Dedifferentiated amniotic fluid mesenchymal stem cell (primary cell): ENCODE results near the gene ZNF30.
"Not testable (repeated sequence)": the region's sequence is repeated elsewhere in the genome, so short reads cannot be mapped to it uniquely, and the experiment has no call there.

Experiments
- DNase-seq: peaks from one replicate; pipeline ENCODE4 v3.0.0-alpha.2; 2016; ENCODE audit errors: extremely low spot score

The ZNF30 gene

GRCh38 chr19:34926685-34927375 is at the start of gene ZNF30:
ZNF30 (plus strand) TSS chr19:34926903; CDS start chr19:34929948, 3,045 bp downstream.
- DNase-seq: peak; percentile 92

- no peak for DNase-seq
These were observed 47.1 kb upstream of the ZNF30 start for GRCh38 chr19:34879563-34879962.

GRCh38 chr19:34880034-34880433 is 46.7 kb upstream of the ZNF30 start:
- DNase-seq: no peak

DNA sequence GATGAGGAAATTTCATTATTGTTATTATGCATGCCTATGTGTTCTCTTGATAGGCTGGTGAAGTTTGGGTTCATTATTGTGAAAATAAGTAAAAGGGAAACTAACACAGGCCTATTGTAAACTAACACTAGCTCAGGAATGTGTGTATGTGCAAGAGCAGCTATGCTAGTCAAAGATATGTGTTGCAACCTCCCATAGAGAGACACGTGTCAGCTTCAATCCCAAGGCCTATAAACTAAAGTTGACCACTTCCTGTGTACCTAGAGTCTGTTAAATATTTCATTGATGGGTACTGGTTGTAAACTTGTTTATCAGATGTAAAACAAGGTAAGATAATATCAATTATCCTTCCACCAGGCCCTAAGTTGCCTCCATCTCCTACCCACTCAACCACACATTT is 44.7 kb upstream of the ZNF30 start:
- DNase-seq: no peak

DNA sequence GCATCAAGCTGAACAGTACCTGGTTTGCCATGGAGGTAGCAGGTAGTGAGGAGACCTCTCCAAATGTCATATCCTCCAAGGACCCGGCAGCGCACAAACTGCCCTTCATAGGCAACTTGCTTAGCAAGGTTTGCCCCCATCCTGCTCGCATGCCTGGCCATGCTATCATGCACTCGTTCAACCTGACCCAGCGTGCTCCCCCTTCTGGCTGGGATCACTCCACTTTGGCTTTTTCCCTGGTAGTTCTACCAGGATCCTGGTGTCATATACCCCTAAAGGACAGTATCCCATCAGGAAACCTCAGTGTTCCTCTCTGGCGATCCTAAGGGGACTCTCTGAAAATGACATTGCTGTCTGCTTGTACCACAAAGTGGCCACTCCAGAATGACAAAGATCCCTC is 38.6 kb upstream of the ZNF30 start:
- DNase-seq: no peak

- DNase-seq: no peak
These were observed 26.5 kb upstream of the ZNF30 start for GRCh38 chr19:34900245-34900644.

DNA sequence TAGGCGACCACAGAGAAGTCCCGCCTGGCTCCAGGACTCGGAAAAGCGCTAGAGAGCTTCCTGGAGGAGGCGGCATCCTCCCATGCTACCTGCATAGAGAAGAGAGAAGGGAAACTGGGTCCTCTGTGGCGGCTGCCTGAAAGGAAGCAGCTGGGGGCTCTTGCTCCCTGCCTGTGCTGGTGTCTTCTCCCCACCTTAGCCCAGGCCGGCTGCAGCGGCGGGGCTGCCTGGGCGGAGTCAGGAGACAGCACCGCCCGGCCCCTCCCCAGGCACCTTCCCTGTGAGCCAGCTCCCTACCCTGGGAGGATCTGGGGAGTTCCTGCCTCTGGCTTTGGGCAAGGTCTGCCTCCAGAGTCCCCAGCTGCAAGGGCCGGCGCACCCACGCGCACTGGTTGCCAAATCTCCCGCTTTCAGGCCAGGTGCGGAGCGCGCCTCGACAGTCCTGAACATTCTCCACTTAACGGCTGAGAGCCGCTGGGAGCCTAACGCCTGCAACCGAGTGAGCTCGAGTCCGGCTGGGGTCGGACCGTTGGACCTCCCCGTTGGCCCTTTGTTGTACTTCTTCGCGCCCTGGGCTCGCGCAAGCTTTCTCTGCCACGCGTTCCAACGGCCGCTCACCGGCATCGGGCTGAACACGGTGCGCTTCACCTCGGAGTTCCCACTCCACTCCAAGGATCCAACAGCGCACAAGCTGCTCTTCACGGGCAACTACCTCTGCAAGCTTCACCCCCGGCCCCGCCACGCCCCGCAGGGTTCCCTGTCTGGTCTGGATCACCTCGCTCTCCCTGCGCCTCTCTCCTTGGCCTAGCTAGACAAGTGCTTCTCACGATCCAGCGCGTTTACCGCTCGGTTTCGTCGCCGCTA is 21.8 kb upstream of the ZNF30 start:
- no peak for DNase-seq

DNA sequence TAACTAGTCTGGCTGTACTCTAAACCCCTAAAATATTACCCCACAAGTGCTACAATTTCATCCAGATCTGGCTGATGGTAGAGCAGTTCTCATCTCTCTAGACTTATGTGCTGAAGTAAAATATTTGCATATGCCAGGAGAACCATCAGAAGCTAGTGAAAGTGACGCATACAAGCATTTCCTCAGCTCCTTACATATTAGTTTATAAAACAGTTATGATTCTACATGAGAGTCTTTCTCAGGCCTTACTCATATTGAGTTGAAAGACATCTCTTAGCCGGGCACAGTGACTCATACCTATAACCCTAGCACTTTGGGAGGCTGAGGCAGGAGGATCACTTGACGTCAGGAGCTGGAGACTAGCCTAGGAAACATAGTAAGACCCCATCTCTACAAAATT is 15.9 kb upstream of the ZNF30 start:
- DNase-seq: no peak

GRCh38 chr19:34917144-34917543 is 9.6 kb upstream of the ZNF30 start:
- DNase-seq: not testable (repeated sequence)

GRCh38 chr19:34918190-34918589 is 8.5 kb upstream of the ZNF30 start:
- no peak for DNase-seq

DNA sequence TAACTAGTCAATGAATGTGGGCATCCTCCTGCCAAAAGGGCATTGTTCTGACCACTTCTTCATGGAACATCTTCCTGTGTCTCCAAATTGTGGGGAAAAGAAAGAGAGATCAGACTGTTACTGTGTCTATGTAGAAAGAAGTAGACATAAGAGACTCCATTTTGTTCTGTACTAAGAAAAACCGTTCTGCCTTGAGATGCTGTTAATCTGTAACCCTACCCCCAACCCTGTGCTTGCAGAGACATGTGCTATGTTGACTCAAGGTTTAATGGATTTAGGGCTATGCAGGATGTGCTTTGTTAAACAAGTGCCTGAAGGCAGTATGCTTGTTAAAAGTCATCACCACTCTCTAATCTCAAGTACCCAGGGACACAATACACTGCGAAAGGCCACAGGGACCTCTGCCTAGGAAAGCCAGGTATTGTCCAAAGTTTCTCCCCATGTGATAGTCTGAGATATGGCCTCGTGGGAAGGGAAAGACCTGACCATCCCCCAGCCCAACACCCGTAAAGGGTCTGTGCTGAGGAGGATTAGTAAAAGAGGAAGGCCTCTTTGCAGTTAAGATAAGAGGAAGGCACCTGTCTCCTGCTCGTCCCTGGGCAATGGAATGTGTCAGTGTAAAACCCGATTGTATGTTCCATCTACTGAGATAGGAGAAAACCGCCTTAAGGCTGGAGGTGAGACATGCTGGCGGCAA is 6.5 kb upstream of the ZNF30 start:
- DNase-seq: not testable (repeated sequence)

GRCh38 chr19:34925278-34925855 is 1.3 kb upstream of the ZNF30 start:
- DNase-seq: peak; percentile 12

GRCh38 chr19:34926361-34926684 is 380 bp upstream of the ZNF30 start:
- peak; percentile 7 for DNase-seq

- DNase-seq: no peak
These were observed 5.8 kb downstream of the ZNF30 start for GRCh38 chr19:34932494-34932893.

- DNase-seq: no peak
These were observed 9.5 kb downstream of the ZNF30 start for GRCh38 chr19:34936184-34936583.

DNA sequence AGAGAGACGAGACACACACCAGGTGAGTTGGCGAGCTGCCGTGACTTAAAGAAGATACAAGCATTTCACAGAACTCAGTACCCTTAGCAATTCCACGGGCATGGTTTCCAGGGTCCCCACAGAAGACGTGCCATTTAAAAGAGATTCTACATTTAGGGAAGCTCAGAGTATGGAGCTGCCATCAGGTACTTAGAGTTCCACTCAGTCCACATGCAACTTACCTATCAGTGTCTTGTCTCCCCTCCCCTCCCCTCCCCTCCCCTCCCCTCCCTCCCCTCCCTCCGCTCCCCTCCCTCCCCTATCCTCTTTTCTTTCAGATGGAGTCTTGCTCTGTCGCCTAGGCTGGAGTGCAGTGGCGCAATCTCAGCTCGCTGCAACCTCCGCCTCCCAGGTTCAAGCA is 12.2 kb downstream of the ZNF30 start:
- DNase-seq: no peak

- no peak for DNase-seq
These were observed 17.3 kb downstream of the ZNF30 start for GRCh38 chr19:34943861-34944573.

DNA sequence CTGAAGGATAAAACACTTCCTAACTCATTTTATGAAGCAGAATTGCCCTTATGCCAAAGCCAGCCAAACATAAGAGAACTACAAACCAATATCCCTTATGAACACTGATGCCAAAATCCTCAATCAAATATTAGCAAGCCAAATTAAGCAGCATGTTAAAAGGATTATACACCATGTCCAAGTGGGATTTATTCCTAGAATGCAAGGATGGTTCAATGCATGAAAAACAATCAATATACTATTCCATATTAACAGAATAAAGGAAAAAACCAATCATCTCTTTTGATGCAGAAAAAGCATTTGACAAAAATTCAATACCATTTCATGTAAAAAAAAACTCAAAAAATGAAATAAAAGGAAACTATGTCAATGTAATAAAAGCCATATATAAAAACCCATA is 26.4 kb downstream of the ZNF30 start:
- DNase-seq: no peak

- DNase-seq: no peak
These were observed 31.4 kb downstream of the ZNF30 start for GRCh38 chr19:34957830-34958751.

DNA sequence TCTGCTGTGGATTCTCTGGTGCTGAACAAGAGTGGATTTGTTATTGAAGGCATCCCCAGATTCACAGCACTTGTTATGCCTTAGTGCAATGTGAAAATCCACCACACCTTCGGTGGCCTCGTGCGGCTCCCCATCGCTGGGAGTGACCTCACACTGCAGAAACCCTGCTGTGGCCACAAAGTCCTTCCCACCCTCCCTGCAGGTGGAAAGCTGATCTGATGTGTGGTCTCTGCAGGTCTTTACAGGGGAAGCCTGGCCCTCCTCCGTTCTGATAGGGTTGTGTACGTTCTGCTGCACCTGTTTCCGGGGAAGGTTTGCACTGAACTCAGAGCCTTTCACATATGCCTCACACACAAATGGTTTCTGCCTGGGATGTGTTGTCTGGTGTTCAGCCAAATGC is 32.3 kb downstream of the ZNF30 start:
- DNase-seq: no peak
